Endothelial cell of umbilical vein (primary cell): Measurements from ENCODE around the gene STX4. TPM values are rescaled to one million over a fixed set of nuclear protein-coding genes. Genes with fewer than 3 reads are reported as not detected.

Experiments
- BruUV-seq: library from RNA; stranded (reverse); fragments of 400-500 nt; replicated peaks from 2 replicates; lab custom pipeline; 2021; lab: Mats Ljungman, UMichigan
- CTCF ChIA-PET: fragments of 300-600, 350-600 bp; sonication (Branson Sonifier 250); formaldehyde crosslinking; loops from one replicate; lab custom pipeline; 2021; ENCODE audit warnings: antibody characterized with exemption, inconsistent platforms; lab: Charles Lee
- POLR2A ChIA-PET: fragments of 300-600, 350-600 bp; sonication (Branson Sonifier 250); formaldehyde crosslinking; loops from one replicate; lab custom pipeline; 2021; ENCODE audit warnings: antibody characterized with exemption, inconsistent platforms; lab: Charles Lee
- DNase-seq: peaks from one replicate; pipeline ENCODE4 v3.0.0-alpha.2; 2011; ENCODE audit warnings: low read depth, low spot score
- FAIRE-seq: peaks from 2 replicates; lab custom pipeline; 2011; peaks lifted over from hg19 to GRCh38; lab: Jason Lieb, UNC
- H2AFZ ChIP-seq: 2 replicates; pipeline ENCODE4 v1.6.0; 2012; ENCODE audit warnings: low read depth, low read length, control low read depth, inconsistent platforms
- H3K27ac ChIP-seq: 2 replicates; pipeline ENCODE4 v1.5.1; 2011; ENCODE audit warnings: low read depth, mild to moderate bottlenecking, control low read depth, low read length, moderate library complexity; ENCODE audit not compliant: insufficient read depth
- H3K27me3 ChIP-seq, 2 experiments: 2 replicates each; pipeline versions ENCODE4 v1.6.0 to v1.6.1; 2011; ENCODE audit warnings: low read length in 2 of 2, mixed read lengths in 1 of 2; ENCODE audit not compliant: control insufficient read depth in 2 of 2, insufficient read depth in 2 of 2
- H3K36me3 ChIP-seq, 2 experiments: 2 replicates in 1 of 2; 3 replicates in 1 of 2; pipeline ENCODE4 v1.5.1; 2011; ENCODE audit warnings: low read length in 2 of 2, mild to moderate bottlenecking in 1 of 2, moderate library complexity in 1 of 2; ENCODE audit not compliant: control insufficient read depth in 2 of 2, insufficient read depth in 2 of 2; ENCODE audit errors: extremely low read depth in 1 of 2
- H3K4me1 ChIP-seq: 3 replicates; pipeline ENCODE4 v1.5.1; 2011; ENCODE audit warnings: mild to moderate bottlenecking, low read length; ENCODE audit not compliant: control insufficient read depth, insufficient read depth; ENCODE audit errors: extremely low read depth
- H3K4me2 ChIP-seq: 2 replicates; pipeline ENCODE4 v1.6.1; 2011; ENCODE audit warnings: low read length, control low read depth, mixed read lengths; ENCODE audit not compliant: insufficient read depth
- H3K4me3 ChIP-seq, 3 experiments: fragments of 200-600 bp in 1 of 3; sonication (generic), shearing (Covaris generic) in 1 of 3; replicated peaks in 1 of 3; 2 replicates each; pipeline ENCODE4 v1.5.1; 2011 to 2016; ENCODE audit warnings: control low read depth in 3 of 3, low read length in 3 of 3, mild to moderate bottlenecking in 2 of 3, inconsistent platforms in 1 of 3, low read depth in 1 of 3, moderate library complexity in 1 of 3; ENCODE audit not compliant: insufficient read depth in 1 of 3
- H3K79me2 ChIP-seq: 2 replicates; pipeline ENCODE4 v1.6.0; 2012; ENCODE audit warnings: low read length, inconsistent platforms; ENCODE audit not compliant: control insufficient read depth, insufficient read depth
- H3K9ac ChIP-seq: replicated peaks from 2 replicates; pipeline ENCODE3; 2011; ENCODE audit warnings: low read length, control low read depth; ENCODE audit not compliant: insufficient read depth; ENCODE audit errors: extremely low read depth
- H3K9me1 ChIP-seq: replicated peaks from 3 replicates; pipeline ENCODE4 v1.6.0; 2011; ENCODE audit warnings: mild to moderate bottlenecking, low read length; ENCODE audit not compliant: control insufficient read depth, insufficient read depth; ENCODE audit errors: extremely low read depth
- H3K9me3 ChIP-seq: replicated peaks from 2 replicates; pipeline ENCODE4 v1.5.1; 2012; ENCODE audit warnings: low read length, inconsistent platforms; ENCODE audit not compliant: control insufficient read depth, insufficient read depth
- H4K20me1 ChIP-seq: replicated peaks from 2 replicates; pipeline ENCODE3; 2011; ENCODE audit warnings: mild to moderate bottlenecking, low read length; ENCODE audit not compliant: control insufficient read depth, insufficient read depth; ENCODE audit errors: extremely low read depth
- CTCF ChIP-seq, 2 donors: IDR thresholded peaks; 1 replicate in 1 of 2; 2 replicates in 1 of 2; pipeline ENCODE4 v1.5.1; 2011; ENCODE audit warnings: low read length in 2 of 2, mild to moderate bottlenecking in 2 of 2, moderate library complexity in 2 of 2, control low read depth in 1 of 2, inconsistent platforms in 1 of 2, low read depth in 1 of 2; ENCODE audit not compliant: insufficient read depth in 1 of 2; ENCODE audit errors: extremely low read depth in 1 of 2
- EZH2 ChIP-seq: IDR thresholded peaks from 2 replicates; pipeline ENCODE4 v1.6.1; 2012; ENCODE audit warnings: borderline replicate concordance, low read depth, mild to moderate bottlenecking, moderate library complexity, low read length, inconsistent platforms; ENCODE audit not compliant: severe bottlenecking
- FOS ChIP-seq: IDR thresholded peaks from 2 replicates; pipeline ENCODE4 v1.6.1; 2011; ENCODE audit warnings: mild to moderate bottlenecking, low read length, moderate library complexity, borderline replicate concordance; ENCODE audit not compliant: insufficient read depth
- GATA2 ChIP-seq: IDR thresholded peaks from 2 replicates; pipeline ENCODE4 v1.7.0; 2011; ENCODE audit warnings: low read depth, mild to moderate bottlenecking, moderate library complexity, mixed read lengths, low read length; ENCODE audit not compliant: insufficient read length, insufficient read depth
- JUN ChIP-seq: IDR thresholded peaks from 2 replicates; pipeline ENCODE4 v1.6.1; 2011; ENCODE audit warnings: borderline replicate concordance, low read depth; ENCODE audit not compliant: insufficient read length, insufficient read depth
- MYC ChIP-seq: IDR thresholded peaks from one replicate; pipeline ENCODE4 v1.6.1; 2011; ENCODE audit warnings: mild to moderate bottlenecking, low read depth, low read length
- POLR2A ChIP-seq: IDR thresholded peaks from 2 replicates; pipeline ENCODE4 v1.6.1; 2012; ENCODE audit warnings: low read depth, mild to moderate bottlenecking, control low read depth, low read length
- POLR2AphosphoS5 ChIP-seq: IDR thresholded peaks from 2 replicates; pipeline ENCODE4 v1.6.1; 2012; ENCODE audit warnings: low read depth, mild to moderate bottlenecking, control low read depth, low read length, moderate library complexity; ENCODE audit not compliant: insufficient read depth
- dilution Hi-C: fragments of 300-500 bp; cut with MboI; formaldehyde crosslinking; loops from one replicate; pipeline ENCODE4 v1.15.0; 2019; ENCODE audit warnings: low sequenced_read_pairs; ENCODE audit not compliant: extremely low pct_ligation_motif_present
- intact Hi-C: fragments of 100-400 bp; cut with micrococcal nuclease; formaldehyde crosslinking; loops from one replicate; pipeline ENCODE4 v1.10.0; 2022
- polyA plus RNA-seq, 4 experiments: library from polyadenylated mRNA; depleted of rRNA in 3 of 4; stranded (reverse) in 3 of 4; unstranded in 1 of 4; fragments of >200 nt; gene quantifications; 2 replicates each; pipeline versions ENCODE4 v1.2.1 to v1.2.3, GENCODE V29; 2011 to 2012; ENCODE audit warnings: missing spikeins in 1 of 4
- total RNA-seq: library from RNA; stranded (reverse); gene quantifications from 2 replicates; pipeline ENCODE4 v1.2.3, GENCODE V29; 2021
- TF ChIP-seq, protein P1 (sequence below): IDR thresholded peaks from 2 replicates; pipeline ENCODE4 v1.6.1; 2011; ENCODE audit not compliant: insufficient read depth, insufficient read length

The STX4 gene
- total and polyA plus RNA-seq, 2 donors (not counting 3 experiments of a cell fraction or from before 2014, with no cell fraction given) = 49.5 to 65.2 TPM

DNA sequence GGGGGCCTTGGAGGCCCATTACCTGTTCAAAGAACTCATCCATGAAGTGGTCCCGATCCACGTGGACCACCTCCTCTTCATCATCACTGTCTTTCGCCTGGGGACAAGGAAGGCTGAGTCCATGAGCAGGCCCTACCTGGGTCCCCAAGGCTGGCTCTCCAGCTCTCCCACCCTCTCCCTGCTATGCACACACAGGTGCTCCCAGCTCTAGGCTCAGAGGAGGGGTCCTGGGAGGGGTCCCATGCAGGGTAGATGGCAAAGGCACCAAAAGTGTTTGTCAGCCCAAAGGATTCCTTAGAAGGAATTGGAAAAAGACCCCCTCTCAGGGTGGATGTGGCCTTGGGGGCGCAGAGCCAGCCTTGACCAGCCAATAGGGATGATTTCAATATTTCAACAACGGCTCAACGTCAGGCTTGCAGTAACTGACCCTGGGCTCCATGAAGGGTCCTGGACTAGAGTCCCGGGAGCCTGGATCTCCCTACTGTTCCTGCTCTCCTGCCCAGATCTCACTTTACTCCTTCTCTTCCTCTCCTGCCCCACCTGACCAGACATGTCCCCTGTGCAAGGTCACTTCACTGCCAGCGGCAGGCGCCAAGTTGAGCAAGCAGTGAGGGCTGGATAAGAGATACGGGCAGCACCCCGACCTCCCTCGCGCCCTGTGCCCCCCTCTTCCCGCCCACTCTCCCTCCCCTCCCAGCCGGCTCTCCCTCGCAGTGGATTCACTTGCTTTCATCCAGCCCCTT lies 31.7 kb upstream of the STX4 start:
- TF ChIP-seq CTCF (IDR thresholded peaks at IDR 0.05; ENCODE audit: extremely low read depth in 1 of 2, insufficient read depth in 1 of 2, low read depth in 1 of 2, low read length in 2 of 2) (no peak), MYC (no peak), POLR2A (no peak), JUN (no peak), FOS (no peak), POLR2AphosphoS5 (no peak), GATA2 (no peak), EZH2 (no peak)
- TF ChIP-seq, protein P1, sequence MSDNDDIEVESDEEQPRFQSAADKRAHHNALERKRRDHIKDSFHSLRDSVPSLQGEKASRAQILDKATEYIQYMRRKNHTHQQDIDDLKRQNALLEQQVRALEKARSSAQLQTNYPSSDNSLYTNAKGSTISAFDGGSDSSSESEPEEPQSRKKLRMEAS = no peak
- Histone ChIP-seq H3K27me3 (peaks cover 0 to 2% of the 10 kb centered on the region in 2 experiments), H3K4me3 (no peak overlapping the region), H3K36me3 (no peaks in the 10 kb centered on the region), H3K4me1 (no peaks in the 10 kb centered on the region), H3K27ac (no peak overlapping the region), H4K20me1 (no peaks in the 10 kb centered on the region), H3K79me2 (no peaks in the 10 kb centered on the region), H3K4me2 (no peak overlapping the region), H2AFZ (no peak overlapping the region), H3K9me3 (no peaks in the 10 kb centered on the region), H3K9me1 (no peaks in the 10 kb centered on the region), H3K9ac (no peak overlapping the region)
- ChIA-PET CTCF (interaction anchor here (1.1 kb wide), 1 partner anchor 17 kb away, joined by 3 read pairs; the partner anchor contains the start of gene HSD3B7), POLR2A (no interaction called here)
- FAIRE-seq (no peak), DNase-seq (no peak)
- intact Hi-C loops (no loop called here), dilution Hi-C loops (no loop called here)
- no TSS peak for BruUV-seq
